ENCODE measurements around the gene KLHL22.
"Not testable (repeated sequence)": the region's sequence is repeated elsewhere in the genome, so short reads cannot be mapped to it uniquely, and the experiment has no call there.

The KLHL22 gene

GRCh38 chr22:20499769-20500168, 4.2 kb upstream of the KLHL22 start:
- DNase-seq (ENCODE audit: low spot score), result no peak

DNA sequence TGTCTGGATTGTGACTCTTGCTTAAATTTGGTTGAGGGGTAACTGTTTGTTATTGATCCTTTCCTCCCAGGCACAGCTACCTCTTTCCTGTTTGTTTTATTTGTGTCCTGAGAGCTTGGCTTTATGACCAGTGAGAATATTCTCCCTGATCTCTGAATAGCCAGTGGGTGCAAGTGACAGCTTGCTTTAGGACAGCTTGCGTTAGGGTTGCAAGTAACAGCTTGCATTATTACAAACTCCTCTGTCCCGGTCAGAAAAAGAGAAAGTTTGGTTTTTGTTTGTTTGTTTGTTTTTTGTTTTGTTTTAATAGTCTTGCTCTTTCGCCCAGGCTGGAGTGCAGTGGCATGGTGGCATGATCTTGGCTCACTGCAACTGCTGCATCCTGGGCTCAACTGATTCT, 3.3 kb upstream of the KLHL22 start:
- no peak for DNase-seq (ENCODE audit: low spot score)

GRCh38 chr22:20497426-20497825, 1.8 kb upstream of the KLHL22 start:
- no peak for DNase-seq (ENCODE audit: low spot score)

DNA sequence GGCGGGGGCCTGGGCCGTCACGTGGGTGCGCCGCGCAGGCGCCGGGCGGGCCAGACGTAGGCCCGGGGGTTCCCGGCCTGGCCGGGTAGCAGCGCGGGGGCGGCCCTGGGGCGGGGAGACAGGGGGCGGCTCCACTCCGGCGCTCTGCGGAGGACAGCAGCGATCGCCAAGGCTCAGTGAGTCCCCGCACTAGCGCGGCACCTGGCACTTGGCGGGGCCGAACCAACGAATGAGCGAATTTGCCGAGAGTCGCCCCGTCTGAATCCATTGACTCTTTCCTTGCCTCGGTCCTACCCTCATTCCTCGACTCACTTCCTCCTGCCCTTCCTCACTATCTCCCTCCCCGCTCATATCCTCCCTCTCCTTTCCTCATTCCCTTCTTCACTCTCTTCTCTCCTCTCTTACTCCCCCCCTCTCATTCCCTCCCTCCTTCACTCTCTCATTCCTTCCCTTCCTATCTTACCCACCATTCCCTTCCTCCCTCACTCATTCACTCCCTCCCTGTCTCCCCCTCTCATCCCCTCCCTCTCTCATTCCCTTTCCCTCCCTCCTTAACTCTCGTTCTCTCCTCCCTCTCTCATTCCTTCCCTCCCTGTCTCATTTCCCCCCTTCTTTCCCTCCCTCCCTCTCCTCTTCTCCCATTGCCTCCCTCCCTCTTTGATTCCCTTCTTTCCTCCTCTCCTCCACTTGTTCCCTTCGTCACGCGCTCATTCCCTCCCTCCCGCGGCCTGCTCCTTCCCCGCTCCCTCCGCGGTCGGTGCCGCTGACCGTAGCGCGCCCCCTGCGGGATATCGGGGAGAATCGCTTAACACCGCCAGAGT, 476 bp upstream of the KLHL22 start:
- peak; percentile 88 for DNase-seq (ENCODE audit: low spot score)

GRCh38 chr22:20491346-20491745, 4.2 kb downstream of the KLHL22 start:
- DNase-seq (ENCODE audit: low spot score), result no peak

- DNase-seq (ENCODE audit: low spot score), result no peak
Observed at GRCh38 chr22:20490941-20491307, 4.7 kb downstream of the KLHL22 start.

DNA sequence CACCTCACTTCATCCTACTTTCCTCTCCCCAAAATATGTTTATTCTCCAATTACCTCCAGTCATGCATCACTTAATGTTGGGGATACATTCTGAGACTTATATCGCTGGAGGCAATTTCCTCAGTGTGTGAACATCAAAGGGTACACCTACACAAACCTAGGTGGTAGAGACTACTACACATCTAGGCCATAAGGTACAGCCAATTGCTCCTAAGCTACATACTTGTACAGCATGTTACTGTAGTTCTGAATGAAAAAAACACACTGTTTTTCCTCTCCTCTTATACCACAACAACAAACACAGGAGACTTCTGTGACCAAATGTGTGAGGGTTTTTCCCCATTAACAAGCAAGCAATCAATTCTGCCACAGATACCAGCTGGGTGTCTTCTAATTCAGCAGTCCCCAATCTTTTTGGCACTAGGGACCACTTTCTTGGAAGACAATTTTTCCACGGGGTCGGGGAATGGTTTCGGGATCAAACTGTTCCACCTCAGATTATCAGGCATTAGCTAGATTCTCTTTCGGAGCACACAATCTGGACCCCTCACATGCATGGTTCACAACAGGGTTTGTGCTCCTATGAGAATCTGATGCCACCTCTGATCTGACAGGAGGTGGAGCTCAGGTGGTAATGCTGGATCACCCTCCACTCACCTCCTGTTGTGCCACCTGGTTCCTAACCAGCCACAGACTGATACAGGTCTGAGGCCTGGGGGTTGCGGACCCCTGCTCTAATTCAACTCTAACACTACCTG, 5.2 kb downstream of the KLHL22 start:
- DNase-seq (ENCODE audit: low spot score), result no peak

DNA sequence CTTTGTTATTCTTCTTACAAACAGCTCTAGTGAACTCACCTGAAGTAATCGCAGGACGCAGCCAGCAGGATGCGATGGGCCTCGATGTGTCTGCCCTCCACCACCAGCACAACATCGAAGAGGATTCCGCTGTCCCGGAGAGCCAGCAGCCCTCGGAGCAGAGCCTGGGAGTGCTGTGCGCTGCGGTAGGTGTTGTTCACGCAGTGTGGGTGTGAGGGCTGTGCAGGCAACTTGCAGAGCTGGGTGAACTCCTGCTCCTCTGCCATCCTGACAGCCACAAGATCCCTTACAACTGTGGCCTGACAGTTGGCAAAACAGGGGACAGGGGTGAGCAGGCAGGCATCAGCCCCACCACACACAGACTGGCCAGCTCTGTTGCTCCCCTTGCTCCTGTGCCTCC, 6.6 kb downstream of the KLHL22 start:
- DNase-seq (ENCODE audit: low spot score), result no peak

GRCh38 chr22:20487715-20488114, 7.9 kb downstream of the KLHL22 start:
- no peak for DNase-seq (ENCODE audit: low spot score)

DNA sequence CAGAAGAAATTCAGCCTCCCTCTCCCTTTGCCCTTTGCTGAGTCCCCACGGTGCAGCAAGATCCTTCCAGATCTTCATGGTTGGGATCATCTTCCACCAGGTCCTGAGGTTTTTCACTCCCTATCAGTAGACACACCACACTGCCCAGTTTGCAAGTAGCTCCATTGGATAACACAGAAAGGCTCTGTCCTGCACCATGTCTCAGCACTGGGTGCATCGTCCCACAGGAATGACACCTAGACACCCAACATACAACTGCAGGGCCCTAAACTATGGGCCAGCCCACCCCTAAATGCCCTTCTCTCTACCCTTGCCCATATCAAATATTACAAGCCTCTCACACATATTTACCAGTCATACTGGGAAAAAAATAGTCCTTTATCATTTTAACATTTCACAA, 9.4 kb downstream of the KLHL22 start:
- no peak for DNase-seq (ENCODE audit: low spot score)

- no peak for DNase-seq (ENCODE audit: low spot score)
Observed at GRCh38 chr22:20484948-20485683, 10.5 kb downstream of the KLHL22 start.

DNA sequence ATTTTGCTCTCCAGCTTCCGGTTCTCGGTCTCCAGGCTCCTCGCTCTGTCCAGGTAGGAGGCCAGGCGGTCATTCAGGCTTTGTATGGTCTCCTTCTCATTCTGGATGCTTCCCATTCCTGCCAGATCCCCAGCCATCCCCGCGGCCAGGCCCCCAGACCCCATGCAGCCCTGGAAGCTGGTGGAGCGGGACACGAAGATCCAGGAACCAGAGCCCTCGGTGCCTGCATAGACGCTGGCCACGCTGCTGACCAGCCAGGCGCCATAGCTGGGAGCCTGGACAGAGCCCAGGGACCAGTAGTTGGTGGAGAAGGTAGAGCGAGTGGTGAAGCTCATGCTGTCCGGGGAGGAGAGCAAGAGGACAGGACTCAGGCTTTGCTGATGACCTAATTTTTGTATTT, 11.8 kb downstream of the KLHL22 start:
- DNase-seq (ENCODE audit: low spot score), result no peak

DNA sequence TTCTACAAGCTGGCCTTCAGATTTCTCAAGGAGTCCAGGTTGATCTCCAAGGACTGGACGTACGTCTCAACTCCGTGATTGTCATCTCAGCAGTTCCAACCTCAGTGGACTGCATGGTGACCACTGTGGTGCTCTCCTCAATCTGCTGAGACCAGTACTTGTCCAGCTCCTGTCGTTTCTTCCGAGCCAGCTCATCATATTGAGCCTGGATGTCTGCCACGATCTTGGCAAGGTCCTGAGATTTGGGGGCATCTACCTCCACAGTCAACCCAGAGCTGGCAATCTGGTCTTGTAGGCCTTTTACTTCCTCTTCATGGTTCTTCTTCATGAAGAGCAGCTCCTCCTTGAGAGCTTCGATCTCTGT, 12.5 kb downstream of the KLHL22 start:
- not testable (repeated sequence) for DNase-seq (ENCODE audit: low spot score)

GRCh38 chr22:20479612-20480196, 15.9 kb downstream of the KLHL22 start:
- DNase-seq (ENCODE audit: low spot score), result no peak

DNA sequence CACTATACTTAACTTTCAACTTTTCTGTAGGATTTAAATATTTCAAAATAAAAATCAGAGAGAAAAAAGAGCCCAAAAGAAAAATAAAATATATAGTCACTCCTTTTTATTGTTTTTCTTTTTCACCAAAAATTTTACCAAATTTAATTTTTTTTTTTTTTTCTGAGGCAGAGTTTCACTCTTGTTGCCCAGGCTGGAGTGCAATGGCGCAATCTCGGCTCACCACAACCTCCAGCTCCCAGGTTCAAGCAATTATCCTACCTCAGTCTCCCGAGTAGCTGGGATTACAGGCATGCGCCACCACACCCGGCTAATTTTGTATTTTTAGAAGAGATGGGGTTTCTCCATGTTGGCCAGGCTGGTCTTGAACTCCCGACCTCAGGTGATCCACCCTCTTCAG, 17.5 kb downstream of the KLHL22 start:
- not testable (repeated sequence) for DNase-seq (ENCODE audit: low spot score)

GRCh38 chr22:20475569-20475968, 20.0 kb downstream of the KLHL22 start:
- not testable (repeated sequence) for DNase-seq (ENCODE audit: low spot score)

DNA sequence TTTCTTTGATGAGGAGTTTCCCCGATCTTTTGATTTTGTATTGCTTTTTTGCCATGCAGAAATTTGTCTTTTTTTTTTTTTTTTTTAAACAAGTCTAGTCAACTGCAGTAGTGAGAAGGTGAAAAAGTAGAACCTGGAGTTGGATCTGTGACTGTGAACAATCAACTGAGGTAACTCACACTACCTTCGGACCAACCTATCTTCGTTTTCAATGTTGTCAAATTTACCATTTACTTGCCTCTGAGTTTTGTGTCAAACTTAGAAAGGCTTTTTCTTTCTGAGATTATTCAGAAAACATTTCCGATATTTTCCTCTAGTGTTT, 20.5 kb downstream of the KLHL22 start:
- DNase-seq (ENCODE audit: low spot score), result no peak

DNA sequence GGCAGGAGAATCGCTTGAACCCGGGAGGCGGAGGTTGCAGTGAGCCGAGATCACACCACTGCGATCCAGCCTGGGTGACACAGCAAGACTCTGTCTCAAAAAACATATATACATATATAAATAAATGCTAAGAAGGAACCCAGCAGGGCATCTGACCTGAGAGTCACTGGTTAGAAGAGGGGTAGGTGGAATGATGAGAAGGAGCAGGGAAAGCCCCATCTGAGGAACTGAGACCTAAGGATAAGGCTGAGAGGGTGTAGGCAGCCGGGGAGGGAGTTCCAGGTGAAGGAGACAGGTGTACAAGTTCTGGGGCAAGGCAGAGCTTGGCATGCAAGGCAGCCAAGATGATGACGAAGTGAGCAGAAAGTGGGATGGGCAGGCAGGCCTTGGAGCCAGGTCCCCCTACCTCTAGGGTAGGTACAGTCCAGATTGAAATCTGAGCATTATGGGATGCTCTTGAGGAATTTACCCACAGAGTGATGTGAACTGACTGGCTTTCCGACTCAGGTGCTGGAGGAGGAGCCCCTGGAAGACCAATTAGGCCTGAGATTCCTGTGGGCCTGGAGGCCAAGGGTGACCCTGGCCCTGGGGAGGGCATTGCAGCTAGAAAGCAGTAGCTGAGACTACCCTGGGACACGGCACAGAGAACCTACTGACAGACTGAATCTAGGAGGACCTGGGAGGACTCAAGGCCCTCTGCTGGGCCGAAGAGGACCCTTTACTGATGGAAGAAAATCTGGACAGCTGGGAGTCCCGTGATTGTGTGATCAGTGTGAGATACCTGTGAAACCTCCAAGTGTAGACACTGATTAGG, 22.8 kb downstream of the KLHL22 start:
- DNase-seq (ENCODE audit: low spot score), result no peak

GRCh38 chr22:20471126-20471833, 24.3 kb downstream of the KLHL22 start:
- DNase-seq (ENCODE audit: low spot score), result no peak

- DNase-seq (ENCODE audit: low spot score), result not testable (repeated sequence)
Observed at GRCh38 chr22:20470525-20470924, 25.1 kb downstream of the KLHL22 start.

Measured in RKO (cell line).